Brain microvascular endothelial cell (primary cell): ENCODE results near the gene PKP3.

Experiments used
- DNase-seq: peaks from one replicate; pipeline ENCODE4 v3.0.0-alpha.2; 2020
- H3K27ac ChIP-seq: fragments of 250-450 bp; sonication (Bioruptor Pico); 2 replicates; pipeline ENCODE4 v1.5.1; 2020; ENCODE audit warnings: mild to moderate bottlenecking, moderate library complexity
- H3K27me3 ChIP-seq: fragments of 250-450 bp; sonication (Bioruptor Pico); replicated peaks from 2 replicates; pipeline ENCODE4 v1.5.1; 2020; ENCODE audit warnings: mild to moderate bottlenecking
- H3K36me3 ChIP-seq: fragments of 250-450 bp; sonication (Bioruptor Pico); replicated peaks from 2 replicates; pipeline ENCODE4 v1.5.1; 2020; ENCODE audit warnings: mild to moderate bottlenecking
- H3K4me3 ChIP-seq: 2 replicates; pipeline ENCODE4 v1.5.1; 2011; ENCODE audit warnings: low read depth, mild to moderate bottlenecking, control low read depth, low read length, moderate library complexity
- in situ Hi-C: cut with HindIII; loops from 2 replicates; pipeline ENCODE4 v1.10.0; 2017; ENCODE audit warnings: low sequenced_read_pairs, low pct_ligation_motif_present
- TF ChIP-seq, protein P1 (sequence below): IDR thresholded peaks from 2 replicates; pipeline ENCODE4 v1.5.1; 2011; ENCODE audit warnings: low read depth, mild to moderate bottlenecking, moderate library complexity, low read length, control low read depth, inconsistent platforms; ENCODE audit errors: missing control alignments

PKP3 gene

DNA sequence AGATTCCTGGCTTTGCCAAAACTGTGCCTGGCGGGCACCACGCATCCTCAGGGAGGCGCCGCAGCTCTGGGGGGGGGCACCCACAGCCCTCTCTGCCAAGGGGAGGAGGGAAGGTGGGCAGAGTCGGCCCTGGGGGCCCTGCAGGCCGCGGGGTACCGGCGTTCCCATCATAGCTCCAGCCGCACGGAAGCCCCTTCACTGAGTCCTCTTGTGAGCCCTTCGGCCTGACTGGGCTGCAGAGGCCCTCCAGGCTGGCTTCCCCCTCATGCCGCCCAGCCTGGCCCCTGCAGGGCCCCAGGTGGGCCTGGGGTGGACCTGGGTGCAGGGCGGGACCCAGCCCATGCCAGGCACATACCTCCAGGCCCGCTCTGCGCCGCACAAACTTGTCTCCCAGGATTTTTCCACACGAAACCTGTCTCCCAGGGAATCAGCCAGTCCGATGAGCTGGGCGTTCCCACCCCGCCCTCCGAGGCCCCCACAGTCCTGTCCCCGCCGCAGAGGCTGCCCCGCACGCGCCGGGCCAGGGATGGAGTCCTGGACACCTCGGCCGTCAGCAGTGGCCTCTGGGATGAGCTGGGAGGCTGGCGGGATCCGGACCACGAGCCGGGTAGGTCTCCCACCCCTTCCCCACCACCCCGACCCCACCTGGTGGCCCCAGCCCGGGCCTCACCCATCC is 1.8 kb upstream of the PKP3 start:
- in situ Hi-C loops: no loop called here
- Histone ChIP-seq H3K36me3 (no peaks in the 10 kb centered on the region), H3K27me3 (no peaks in the 10 kb centered on the region), H3K4me3 (no peak overlapping the region), H3K27ac (no peak overlapping the region)
- no peak for DNase-seq
- TF ChIP-seq, protein P1, sequence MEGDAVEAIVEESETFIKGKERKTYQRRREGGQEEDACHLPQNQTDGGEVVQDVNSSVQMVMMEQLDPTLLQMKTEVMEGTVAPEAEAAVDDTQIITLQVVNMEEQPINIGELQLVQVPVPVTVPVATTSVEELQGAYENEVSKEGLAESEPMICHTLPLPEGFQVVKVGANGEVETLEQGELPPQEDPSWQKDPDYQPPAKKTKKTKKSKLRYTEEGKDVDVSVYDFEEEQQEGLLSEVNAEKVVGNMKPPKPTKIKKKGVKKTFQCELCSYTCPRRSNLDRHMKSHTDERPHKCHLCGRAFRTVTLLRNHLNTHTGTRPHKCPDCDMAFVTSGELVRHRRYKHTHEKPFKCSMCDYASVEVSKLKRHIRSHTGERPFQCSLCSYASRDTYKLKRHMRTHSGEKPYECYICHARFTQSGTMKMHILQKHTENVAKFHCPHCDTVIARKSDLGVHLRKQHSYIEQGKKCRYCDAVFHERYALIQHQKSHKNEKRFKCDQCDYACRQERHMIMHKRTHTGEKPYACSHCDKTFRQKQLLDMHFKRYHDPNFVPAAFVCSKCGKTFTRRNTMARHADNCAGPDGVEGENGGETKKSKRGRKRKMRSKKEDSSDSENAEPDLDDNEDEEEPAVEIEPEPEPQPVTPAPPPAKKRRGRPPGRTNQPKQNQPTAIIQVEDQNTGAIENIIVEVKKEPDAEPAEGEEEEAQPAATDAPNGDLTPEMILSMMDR: no peak

DNA sequence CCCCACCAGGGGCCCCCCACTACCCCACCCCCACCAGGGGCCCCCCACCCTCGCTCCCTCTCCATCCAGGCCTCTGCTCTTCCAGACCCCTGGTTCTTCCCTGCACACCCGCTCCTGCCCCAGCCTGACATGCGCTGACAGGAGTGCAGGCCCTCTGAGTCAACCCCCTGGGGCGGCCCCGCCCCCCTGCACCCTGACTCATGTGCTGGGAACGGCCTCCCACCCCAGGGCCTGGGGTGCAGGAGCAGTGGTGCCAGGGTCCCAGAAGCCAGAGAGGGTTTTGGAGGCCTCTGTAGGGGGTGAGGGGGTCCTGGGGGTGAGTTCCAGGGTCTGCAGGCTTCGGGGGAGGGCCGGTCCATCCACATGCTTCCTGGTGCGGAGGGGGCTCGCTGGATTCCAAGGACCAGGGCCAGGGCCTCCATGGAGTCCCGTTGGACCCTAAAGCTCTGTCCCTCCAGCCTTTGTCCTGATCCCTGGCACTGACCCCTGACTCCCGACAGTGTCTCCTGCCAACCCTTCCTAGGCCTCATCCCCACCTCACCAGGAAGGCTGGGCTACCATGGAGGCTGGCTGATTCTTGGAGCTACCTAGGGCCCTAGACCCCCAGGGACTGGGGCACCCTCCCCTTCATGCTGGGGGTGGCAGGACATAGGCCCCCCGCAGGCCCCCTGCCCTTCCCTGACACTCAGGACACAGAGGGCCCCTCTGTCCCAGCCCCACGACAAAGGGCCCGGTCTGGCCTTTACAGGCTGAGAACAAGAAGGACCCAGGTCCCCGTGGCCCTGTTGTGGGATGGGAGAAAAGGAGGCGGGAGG is 583 bp upstream of the PKP3 start:
- TF ChIP-seq, protein P1: no peak
- H3K27me3 ChIP-seq: no peaks in the 10 kb centered on the region
- H3K27ac ChIP-seq: no peak overlapping the region
- DNase-seq: peak; percentile 62
- H3K36me3 ChIP-seq: no peaks in the 10 kb centered on the region
- in situ Hi-C loops: no loop called here
- H3K4me3 ChIP-seq: no peak overlapping the region

DNA sequence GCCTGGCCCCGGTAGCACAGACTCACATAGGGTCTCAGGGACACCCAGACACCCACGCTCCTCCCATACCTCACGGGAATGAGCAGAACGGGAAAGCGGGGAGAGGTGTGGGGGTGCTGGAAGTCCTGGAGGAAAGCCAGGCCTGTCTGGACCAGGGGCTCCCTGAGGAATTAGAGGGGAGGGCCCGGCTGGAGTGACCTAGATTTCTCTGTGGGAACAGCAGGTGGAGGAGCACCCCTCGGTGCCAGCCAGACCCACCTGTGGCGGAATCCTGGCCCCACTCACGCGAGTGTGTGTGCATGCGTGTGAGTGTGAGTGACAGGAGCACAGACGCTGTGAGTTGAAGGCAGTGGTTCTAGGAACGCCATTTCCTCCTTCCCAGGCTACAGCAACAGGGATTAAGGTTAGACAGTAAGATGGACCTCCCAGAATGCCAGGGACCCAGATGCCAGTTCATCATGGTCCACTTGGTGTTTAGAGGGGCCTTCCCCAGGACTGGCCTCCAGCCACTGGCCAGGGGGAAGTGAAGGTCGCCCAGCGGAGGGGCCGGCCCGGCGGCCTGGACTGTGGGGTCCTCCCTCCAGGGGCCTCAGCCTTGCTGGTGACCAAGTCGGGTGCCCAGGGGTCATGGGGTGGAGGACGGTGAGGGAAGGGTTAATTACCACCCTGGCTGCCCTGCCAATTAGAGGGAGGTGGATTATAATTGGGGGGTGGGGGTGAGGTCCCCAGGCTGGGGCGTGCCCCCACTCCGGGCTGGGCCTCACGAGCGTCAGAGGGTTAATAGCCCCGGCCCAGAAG is 1.0 kb downstream of the PKP3 start:
- H3K27ac ChIP-seq: no peak overlapping the region
- H3K4me3 ChIP-seq: no peak overlapping the region
- peaks cover 6% of the 10 kb centered on the region for H3K27me3 ChIP-seq
- no peaks in the 10 kb centered on the region for H3K36me3 ChIP-seq
- in situ Hi-C loops: no loop called here
- TF ChIP-seq, protein P1: no peak
- no peak for DNase-seq

DNA sequence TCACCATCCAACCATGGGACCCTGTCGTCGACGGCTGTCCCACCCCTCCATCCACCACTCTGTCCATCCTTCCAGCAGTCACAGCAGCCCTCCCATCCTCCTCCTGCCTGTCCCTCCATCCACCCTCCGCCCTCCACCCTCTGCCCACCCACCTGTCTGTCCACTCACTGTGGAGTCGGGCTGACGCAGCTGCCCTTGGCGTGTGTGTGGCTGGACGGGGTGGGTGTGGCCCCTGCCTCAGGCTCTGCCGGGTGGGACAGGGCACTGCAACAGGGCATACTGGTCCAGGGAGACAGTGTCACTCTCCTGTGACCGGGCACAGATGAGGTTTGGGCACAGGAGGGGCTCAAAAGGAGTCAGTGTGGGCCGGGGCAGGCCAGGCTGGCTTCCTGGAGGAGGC is 1.9 kb downstream of the PKP3 start:
- Histone ChIP-seq H3K27ac (no peak overlapping the region), H3K27me3 (peaks cover 8% of the 10 kb centered on the region), H3K4me3 (no peak overlapping the region), H3K36me3 (no peaks in the 10 kb centered on the region)
- no peak for DNase-seq
- TF ChIP-seq, protein P1: no peak
- in situ Hi-C loops: no loop called here

DNA sequence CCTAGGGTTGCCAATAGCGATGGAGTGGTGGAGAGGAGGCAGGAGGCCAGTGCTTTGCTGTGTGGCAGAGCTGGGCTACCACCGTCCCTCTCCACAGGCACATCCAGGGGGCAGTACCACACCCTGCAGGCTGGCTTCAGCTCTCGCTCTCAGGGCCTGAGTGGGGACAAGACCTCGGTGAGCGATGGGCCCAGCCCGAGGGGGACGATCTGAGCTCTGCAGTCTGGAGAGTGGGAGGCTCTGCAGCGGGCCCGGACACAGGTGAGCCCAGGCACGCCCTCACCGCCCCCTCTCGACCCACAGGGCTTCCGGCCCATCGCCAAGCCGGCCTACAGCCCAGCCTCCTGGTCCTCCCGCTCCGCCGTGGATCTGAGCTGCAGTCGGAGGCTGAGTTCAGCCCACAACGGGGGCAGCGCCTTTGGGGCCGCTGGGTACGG is 2.5 kb downstream of the PKP3 start:
- no peak for DNase-seq
- in situ Hi-C loops: no loop called here
- TF ChIP-seq, protein P1: peak; percentile 58
- Histone ChIP-seq H3K27ac (no peak overlapping the region), H3K4me3 (peak overlapping the region; percentile 46), H3K27me3 (peaks cover 8% of the 10 kb centered on the region), H3K36me3 (no peaks in the 10 kb centered on the region)
